AG10803 (cell line): Measurements from ENCODE around the gene CCDC97.

ENCODE experiments used
- DNase-seq: peaks from one replicate; pipeline ENCODE4 v3.0.0; 2010; ENCODE audit warnings: low read depth
- H3K4me3 ChIP-seq: 2 replicates; pipeline ENCODE4 v1.5.1; 2011; ENCODE audit warnings: mild to moderate bottlenecking, low read length, control low read depth
- TF ChIP-seq, protein P1 (sequence below): conservative IDR thresholded peaks from 2 replicates; pipeline ENCODE4 v1.5.1; 2011; ENCODE audit warnings: mild to moderate bottlenecking, low read length, control low read depth, inconsistent platforms

CCDC97 gene

DNA sequence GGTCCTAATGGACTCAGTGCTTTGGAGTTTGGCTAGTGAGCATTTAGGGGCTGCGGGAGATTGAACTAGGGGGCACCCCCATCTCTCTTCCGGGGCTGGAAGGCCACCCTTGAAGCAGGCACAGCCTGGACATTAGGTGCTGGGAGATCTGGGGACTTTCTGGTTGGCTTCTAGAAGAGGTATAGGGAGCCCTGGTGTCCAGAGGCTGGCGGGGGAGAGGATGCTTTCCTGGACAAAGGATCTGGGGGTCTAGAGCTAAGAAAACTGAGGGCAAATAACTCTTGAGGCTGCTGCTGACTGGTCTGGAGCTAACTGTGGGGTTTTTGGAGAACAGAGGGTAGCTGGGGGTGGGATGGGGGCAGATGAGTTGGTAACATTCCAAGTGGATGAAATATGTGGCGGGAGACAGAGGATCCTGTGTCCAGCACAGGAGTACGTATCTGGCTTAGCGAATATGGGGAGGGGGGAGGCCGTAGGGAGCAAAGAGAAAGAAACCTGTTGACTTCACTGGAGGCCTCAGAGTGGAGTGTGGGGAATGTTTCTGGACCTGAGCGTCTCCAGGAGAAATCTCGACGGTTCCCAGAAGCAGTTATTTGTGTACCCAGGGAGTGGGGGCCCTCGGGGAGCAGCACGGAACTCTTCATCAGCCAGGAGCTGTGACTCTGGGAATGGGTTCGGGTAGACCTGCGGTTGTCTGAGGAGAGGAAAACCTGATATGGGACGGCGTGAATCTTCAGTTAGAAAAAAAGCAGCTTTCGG, 44.4 kb upstream of the CCDC97 start:
- peak; percentile 34 for DNase-seq
- peak overlapping the region; percentile 90 for H3K4me3 ChIP-seq
- TF ChIP-seq, protein P1, sequence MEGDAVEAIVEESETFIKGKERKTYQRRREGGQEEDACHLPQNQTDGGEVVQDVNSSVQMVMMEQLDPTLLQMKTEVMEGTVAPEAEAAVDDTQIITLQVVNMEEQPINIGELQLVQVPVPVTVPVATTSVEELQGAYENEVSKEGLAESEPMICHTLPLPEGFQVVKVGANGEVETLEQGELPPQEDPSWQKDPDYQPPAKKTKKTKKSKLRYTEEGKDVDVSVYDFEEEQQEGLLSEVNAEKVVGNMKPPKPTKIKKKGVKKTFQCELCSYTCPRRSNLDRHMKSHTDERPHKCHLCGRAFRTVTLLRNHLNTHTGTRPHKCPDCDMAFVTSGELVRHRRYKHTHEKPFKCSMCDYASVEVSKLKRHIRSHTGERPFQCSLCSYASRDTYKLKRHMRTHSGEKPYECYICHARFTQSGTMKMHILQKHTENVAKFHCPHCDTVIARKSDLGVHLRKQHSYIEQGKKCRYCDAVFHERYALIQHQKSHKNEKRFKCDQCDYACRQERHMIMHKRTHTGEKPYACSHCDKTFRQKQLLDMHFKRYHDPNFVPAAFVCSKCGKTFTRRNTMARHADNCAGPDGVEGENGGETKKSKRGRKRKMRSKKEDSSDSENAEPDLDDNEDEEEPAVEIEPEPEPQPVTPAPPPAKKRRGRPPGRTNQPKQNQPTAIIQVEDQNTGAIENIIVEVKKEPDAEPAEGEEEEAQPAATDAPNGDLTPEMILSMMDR = no peak

DNA sequence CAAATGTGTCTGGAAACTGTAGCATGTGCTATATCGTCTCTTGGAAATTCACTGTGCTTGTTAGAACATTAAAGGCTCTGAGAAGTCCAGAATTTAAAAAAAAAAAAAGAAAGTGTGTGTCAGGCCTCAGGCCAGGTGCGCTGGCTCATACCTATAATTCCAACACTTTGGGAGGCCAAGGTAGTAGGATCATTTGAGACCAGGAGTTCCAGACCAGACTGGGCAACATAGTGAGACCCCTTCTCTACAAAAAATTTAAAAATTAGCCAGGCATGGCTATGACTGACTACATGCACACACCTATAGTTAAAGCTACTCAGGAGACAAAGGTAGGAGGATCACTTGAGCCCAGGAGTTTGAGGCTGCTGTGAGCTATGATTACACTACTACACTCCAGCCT, 40.9 kb upstream of the CCDC97 start:
- no peak for DNase-seq
- TF ChIP-seq, protein P1 = no peak
- no peak overlapping the region for H3K4me3 ChIP-seq

DNA sequence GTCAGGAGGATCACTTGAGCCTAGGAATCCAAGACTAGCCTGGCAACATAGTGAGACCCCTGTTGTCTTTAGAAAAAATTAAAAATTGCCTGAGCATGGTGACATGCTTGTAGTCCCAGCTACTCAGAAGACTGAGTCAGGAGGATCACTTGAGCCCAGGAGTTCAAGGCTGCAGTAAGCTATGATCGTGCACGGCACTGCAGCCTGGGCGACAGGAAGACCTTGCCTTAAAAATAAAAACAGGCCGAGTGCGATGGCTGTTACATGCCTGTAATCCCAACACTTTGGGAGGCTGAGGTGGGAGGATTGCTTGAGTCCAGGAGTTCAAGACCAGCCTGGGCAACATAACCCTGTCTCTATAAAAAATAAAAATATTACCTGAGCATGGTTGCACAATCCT, 40.4 kb upstream of the CCDC97 start:
- TF ChIP-seq, protein P1 = no peak
- no peak for DNase-seq
- no peak overlapping the region for H3K4me3 ChIP-seq

DNA sequence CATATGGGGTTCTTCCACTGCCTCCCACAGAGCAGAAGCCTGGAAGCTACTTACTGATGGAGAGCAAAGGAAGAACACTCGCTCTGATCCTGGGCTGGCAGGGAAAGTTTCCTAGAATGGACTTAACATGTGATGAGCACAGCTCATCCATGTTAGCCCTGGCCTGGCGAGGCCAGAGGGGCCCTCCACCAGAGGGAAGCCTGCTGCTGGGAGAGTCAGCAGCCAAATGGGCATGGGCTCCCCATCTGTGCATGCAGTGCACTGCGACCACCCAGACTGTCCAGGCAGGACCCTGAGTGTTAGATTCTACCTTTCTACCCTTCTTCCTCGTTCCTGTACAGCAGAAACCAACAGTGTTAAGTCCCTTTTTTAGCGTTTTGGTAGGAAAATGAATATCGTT, 36.9 kb upstream of the CCDC97 start:
- TF ChIP-seq, protein P1 = no peak
- H3K4me3 ChIP-seq = no peak overlapping the region
- DNase-seq = no peak

DNA sequence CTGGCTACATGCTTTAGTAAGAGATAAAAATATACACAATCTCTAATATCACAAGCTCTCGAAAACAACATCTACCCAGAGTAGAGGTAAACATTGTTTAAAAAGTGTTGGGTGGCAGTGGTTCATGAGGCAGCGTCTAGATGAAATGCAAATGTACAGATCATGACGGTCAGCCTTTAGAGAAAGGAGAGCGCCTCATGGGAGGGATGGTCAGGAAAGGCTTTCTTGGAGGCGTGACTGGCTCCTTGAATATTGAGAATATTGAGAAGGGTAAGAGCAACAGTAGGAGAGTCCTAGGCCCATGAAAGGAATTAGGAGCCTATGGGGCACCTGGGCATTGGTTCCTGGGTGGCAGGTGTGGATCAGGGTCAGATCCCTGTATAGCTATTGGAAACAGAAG, 35.2 kb upstream of the CCDC97 start:
- DNase-seq = no peak
- no peak overlapping the region for H3K4me3 ChIP-seq
- TF ChIP-seq, protein P1 = no peak

DNA sequence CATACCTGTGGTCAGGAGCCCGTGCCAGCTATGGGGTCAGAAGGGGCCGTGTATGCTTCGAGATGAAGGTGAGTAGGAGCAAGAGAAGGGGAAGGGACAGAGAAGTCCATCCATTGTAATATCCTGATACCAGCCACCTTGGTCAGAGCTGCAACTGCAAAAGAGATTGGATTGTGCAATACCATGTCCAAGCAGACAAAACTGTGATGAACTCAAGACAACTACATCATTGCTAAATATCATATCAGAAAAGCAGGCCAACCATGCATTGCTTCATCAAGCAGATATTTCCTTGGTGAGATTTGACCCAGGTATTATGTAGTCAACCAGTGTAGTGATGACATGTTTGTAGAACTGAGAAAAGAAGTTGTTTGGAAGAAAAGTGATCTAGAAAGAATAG, 33.7 kb upstream of the CCDC97 start:
- DNase-seq = peak; percentile 31
- H3K4me3 ChIP-seq = no peak overlapping the region
- TF ChIP-seq, protein P1 = no peak

DNA sequence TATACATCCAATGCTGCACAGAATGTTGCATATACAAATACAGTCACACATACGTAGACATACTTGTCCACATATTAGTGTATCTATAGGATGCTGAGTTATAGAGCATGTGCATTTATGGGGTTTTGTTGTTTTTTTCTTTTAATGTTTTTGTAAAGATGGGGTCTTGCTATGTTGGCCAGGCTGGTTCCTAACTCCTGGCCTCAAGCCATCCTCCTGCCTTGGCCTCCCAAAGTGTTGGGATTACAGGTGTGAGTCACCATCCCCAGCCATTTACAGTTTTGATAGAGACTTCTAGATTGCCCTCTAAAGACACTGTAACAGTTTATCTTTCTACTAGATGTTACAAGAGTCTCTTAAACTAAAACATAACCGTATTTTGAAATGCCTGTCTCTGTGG, 31.5 kb upstream of the CCDC97 start:
- no peak overlapping the region for H3K4me3 ChIP-seq
- TF ChIP-seq, protein P1 = no peak
- no peak for DNase-seq
